HL-60 (cell line): ENCODE data around the gene ZNF593OS.

Experiments used
- DNase-seq, 2 experiments: peaks; one replicate each; pipeline ENCODE4 v3.0.0-alpha.2; 2010 to 2020; ENCODE audit warnings: low read depth in 1 of 2, low spot score in 1 of 2
- H3K27ac ChIP-seq: fragments of 250-450 bp; sonication (Bioruptor Pico); replicated peaks from 2 replicates; pipeline ENCODE4 v1.5.1; 2020; ENCODE audit warnings: mild to moderate bottlenecking, moderate library complexity
- H3K27me3 ChIP-seq: fragments of 250-450 bp; sonication (Bioruptor Pico); 2 replicates; pipeline ENCODE4 v1.5.1; 2021; ENCODE audit warnings: mild to moderate bottlenecking, moderate library complexity; ENCODE audit not compliant: insufficient read depth, poor library complexity, severe bottlenecking
- H3K4me3 ChIP-seq: replicated peaks from 2 replicates; pipeline ENCODE4 v1.5.1; 2011; ENCODE audit warnings: mild to moderate bottlenecking, control low read depth, low read length; ENCODE audit not compliant: insufficient read depth
- GABPA ChIP-seq: IDR thresholded peaks from 2 replicates; pipeline ENCODE4 v1.6.1; 2012; ENCODE audit warnings: low read depth
- POLR2AphosphoS5 ChIP-seq: IDR thresholded peaks from 2 replicates; pipeline ENCODE4 v1.6.1; 2012; ENCODE audit warnings: low read depth
- SPI1 ChIP-seq: IDR thresholded peaks from 2 replicates; pipeline ENCODE4 v1.6.1; 2012; ENCODE audit warnings: low read depth, mild to moderate bottlenecking, borderline replicate concordance
- TF ChIP-seq, protein P1 (sequence below): IDR thresholded peaks from one replicate; pipeline ENCODE4 v1.5.1; 2011; ENCODE audit warnings: low read length, control low read depth, inconsistent platforms; ENCODE audit not compliant: insufficient read depth
- TF ChIP-seq, protein P2 (sequence below): IDR thresholded peaks from 2 replicates; pipeline ENCODE4 v1.6.1; 2012; ENCODE audit warnings: low read depth; ENCODE audit not compliant: insufficient replicate concordance

The ZNF593OS gene

DNA sequence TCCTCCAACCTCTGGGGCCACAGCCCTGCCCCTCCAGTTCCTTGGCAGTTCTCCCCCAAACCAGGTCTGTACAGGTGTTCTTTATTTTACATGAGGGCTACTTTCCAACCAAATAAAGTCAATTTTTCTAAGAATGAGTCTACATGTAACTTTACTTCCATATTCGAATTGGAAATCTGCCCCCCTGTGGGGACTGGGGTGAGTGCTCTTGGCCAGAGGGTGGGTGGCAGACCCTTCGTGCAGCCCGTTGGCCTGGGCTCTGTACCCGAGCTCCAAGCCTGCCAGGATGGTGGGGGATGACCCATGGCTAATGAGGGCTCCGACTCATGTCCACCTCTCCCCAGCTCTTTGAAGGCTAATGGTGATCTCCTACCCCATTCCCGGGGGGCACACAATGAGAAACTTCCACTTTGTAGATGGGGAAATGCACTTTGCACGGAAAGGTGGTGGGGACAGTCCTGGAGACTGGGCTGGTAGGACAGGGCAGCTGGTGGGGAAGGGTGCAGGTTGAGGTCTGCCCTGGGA, 18.2 kb upstream of the ZNF593OS start:
- DNase-seq, result no peak
- no peak overlapping the region for H3K27ac ChIP-seq
- H3K4me3 ChIP-seq, result no peak overlapping the region
- H3K27me3 ChIP-seq, result no peaks in the 10 kb centered on the region
- TF ChIP-seq POLR2AphosphoS5, result no peak
- TF ChIP-seq, protein P1, sequence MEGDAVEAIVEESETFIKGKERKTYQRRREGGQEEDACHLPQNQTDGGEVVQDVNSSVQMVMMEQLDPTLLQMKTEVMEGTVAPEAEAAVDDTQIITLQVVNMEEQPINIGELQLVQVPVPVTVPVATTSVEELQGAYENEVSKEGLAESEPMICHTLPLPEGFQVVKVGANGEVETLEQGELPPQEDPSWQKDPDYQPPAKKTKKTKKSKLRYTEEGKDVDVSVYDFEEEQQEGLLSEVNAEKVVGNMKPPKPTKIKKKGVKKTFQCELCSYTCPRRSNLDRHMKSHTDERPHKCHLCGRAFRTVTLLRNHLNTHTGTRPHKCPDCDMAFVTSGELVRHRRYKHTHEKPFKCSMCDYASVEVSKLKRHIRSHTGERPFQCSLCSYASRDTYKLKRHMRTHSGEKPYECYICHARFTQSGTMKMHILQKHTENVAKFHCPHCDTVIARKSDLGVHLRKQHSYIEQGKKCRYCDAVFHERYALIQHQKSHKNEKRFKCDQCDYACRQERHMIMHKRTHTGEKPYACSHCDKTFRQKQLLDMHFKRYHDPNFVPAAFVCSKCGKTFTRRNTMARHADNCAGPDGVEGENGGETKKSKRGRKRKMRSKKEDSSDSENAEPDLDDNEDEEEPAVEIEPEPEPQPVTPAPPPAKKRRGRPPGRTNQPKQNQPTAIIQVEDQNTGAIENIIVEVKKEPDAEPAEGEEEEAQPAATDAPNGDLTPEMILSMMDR, result no peak
- no peak for TF ChIP-seq GABPA
- TF ChIP-seq, protein P2, sequence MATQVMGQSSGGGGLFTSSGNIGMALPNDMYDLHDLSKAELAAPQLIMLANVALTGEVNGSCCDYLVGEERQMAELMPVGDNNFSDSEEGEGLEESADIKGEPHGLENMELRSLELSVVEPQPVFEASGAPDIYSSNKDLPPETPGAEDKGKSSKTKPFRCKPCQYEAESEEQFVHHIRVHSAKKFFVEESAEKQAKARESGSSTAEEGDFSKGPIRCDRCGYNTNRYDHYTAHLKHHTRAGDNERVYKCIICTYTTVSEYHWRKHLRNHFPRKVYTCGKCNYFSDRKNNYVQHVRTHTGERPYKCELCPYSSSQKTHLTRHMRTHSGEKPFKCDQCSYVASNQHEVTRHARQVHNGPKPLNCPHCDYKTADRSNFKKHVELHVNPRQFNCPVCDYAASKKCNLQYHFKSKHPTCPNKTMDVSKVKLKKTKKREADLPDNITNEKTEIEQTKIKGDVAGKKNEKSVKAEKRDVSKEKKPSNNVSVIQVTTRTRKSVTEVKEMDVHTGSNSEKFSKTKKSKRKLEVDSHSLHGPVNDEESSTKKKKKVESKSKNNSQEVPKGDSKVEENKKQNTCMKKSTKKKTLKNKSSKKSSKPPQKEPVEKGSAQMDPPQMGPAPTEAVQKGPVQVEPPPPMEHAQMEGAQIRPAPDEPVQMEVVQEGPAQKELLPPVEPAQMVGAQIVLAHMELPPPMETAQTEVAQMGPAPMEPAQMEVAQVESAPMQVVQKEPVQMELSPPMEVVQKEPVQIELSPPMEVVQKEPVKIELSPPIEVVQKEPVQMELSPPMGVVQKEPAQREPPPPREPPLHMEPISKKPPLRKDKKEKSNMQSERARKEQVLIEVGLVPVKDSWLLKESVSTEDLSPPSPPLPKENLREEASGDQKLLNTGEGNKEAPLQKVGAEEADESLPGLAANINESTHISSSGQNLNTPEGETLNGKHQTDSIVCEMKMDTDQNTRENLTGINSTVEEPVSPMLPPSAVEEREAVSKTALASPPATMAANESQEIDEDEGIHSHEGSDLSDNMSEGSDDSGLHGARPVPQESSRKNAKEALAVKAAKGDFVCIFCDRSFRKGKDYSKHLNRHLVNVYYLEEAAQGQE, result no peak
- TF ChIP-seq SPI1, result no peak

DNA sequence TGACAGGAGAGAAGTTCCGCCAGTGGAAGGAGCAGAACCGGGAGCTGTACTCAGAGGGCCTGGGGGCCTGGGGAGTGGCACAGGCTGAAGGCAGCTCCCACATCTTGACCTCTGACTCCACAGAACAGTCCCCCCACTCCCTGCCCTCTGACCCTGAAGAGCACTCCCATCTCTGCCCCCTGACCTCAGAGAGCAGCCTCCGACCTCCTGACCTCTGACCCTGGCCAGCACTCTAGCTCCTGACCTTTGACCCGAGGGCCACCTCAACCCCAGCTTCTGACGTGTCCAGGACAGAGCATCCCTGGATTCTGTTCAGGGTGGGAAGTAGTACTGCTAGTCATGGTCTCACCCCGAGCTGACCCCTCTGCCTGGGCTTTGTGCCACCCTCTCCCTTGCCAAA, 17.7 kb upstream of the ZNF593OS start:
- Histone ChIP-seq H3K27me3 (no peaks in the 10 kb centered on the region), H3K27ac (no peak overlapping the region), H3K4me3 (no peak overlapping the region)
- TF ChIP-seq GABPA (no peak), SPI1 (no peak), POLR2AphosphoS5 (no peak)
- TF ChIP-seq, protein P2, result no peak
- no peak for DNase-seq

DNA sequence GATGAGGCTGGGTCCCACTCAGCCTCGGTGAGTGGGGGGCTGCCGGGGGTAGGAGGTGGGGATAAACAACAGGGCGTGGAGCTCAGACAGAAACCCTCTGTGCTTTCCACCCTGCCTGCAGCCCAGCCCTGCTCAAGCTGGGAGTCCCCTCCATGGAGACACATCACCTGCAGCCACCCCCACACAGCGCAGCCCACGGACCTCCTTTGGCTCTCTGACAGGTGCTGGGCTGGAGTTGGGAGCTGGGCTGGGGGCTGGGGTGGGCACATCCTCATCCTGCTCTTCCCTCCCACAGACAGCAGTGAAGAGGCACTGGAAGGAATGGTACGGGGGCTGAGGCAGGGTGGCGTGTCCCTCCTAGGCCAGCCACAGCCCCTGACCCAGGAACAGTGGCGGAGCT, 16.8 kb upstream of the ZNF593OS start:
- DNase-seq, result no peak
- no peak overlapping the region for H3K4me3 ChIP-seq
- no peak overlapping the region for H3K27ac ChIP-seq
- TF ChIP-seq GABPA, result no peak
- TF ChIP-seq, protein P2, result no peak
- no peak for TF ChIP-seq SPI1
- TF ChIP-seq POLR2AphosphoS5, result no peak
- TF ChIP-seq, protein P1, result no peak
- no peaks in the 10 kb centered on the region for H3K27me3 ChIP-seq
